ENCODE data around the gene JADE3. TPM values are rescaled to one million over a fixed set of nuclear protein-coding genes. Genes with fewer than 3 reads are reported as not detected.
"Not testable (repeated sequence)": the region's sequence is repeated elsewhere in the genome, so short reads cannot be mapped to it uniquely, and the experiment has no call there.

Gene JADE3
- total RNA-seq, 1 donor from 2014 or later: 45.3 TPM

DNA sequence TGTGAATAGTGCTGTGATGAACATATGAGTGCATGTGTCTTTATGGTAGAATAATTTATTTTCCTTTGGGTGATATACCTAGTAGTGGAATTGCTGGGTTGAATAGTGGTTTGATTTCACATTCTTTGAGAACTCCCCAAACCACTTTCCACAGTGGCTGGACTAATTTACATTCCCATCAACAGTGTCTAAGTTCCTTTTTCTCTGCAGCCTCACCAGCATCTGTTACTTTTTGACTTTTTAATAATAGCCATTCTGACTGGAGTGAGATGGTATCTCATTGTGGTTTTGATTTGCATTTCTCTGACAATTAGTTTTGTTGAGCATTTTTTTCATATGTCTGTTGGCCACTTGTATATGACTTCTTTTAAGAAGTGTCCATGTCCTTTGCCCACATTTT lies 29.1 kb downstream of the JADE3 start:
- POLR2A ChIA-PET: interaction anchor here (0.7 kb wide), 2 partner anchors 18 to 26 kb away, joined by 4 read pairs; no protein-coding TSS in a partner anchor
- H3K27me3 Mint-ChIP-seq: no peaks in the 10 kb centered on the region
- intact Hi-C loops (cut with micrococcal nuclease): no loop called here
- H3K4me3 Mint-ChIP-seq: peak overlapping the region; percentile 20
- H3K27ac Mint-ChIP-seq: peak overlapping the region; percentile 46
- H3K4me1 Mint-ChIP-seq: peaks cover 71% of the 10 kb centered on the region
- peaks cover 4% of the 10 kb centered on the region for H3K36me3 Mint-ChIP-seq (ENCODE audit: low read depth)
- TF ChIP-seq, protein P1, sequence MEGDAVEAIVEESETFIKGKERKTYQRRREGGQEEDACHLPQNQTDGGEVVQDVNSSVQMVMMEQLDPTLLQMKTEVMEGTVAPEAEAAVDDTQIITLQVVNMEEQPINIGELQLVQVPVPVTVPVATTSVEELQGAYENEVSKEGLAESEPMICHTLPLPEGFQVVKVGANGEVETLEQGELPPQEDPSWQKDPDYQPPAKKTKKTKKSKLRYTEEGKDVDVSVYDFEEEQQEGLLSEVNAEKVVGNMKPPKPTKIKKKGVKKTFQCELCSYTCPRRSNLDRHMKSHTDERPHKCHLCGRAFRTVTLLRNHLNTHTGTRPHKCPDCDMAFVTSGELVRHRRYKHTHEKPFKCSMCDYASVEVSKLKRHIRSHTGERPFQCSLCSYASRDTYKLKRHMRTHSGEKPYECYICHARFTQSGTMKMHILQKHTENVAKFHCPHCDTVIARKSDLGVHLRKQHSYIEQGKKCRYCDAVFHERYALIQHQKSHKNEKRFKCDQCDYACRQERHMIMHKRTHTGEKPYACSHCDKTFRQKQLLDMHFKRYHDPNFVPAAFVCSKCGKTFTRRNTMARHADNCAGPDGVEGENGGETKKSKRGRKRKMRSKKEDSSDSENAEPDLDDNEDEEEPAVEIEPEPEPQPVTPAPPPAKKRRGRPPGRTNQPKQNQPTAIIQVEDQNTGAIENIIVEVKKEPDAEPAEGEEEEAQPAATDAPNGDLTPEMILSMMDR (IDR thresholded peaks at IDR 0.05): no peak
- ATAC-seq (ENCODE audit: low read depth) (peak; percentile 59), DNase-seq (no peak)
- no peaks in the 10 kb centered on the region for H3K9me3 Mint-ChIP-seq
- CTCF ChIA-PET: no interaction called here

DNA sequence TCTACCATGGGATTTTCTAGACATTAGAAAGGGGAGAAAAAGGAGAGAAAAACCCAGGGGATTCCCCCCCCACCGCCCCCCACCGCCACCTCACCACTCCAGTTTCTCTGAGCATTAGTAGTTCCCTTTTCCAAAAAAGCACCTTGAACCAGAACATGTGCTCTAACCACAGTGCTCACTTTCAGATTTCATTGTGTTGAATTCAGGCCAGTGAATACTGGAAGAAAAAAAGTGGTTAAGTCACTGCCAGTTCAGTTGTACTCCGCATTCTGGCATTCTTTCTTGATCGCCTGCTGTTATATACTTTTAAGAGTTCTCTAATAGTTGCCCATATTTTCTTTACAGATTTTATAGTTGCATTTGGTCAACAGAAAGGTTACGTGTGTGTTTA lies 40.9 kb downstream of the JADE3 start:
- ATAC-seq (ENCODE audit: low read depth): peak; percentile 71
- H3K27ac Mint-ChIP-seq: peak overlapping the region; percentile 80
- ChIA-PET CTCF (interaction anchor here (1.2 kb wide), 1 partner anchor 49 kb away, joined by 4 read pairs; no protein-coding TSS in a partner anchor), POLR2A (interaction anchor here (0.5 to 3.4 kb wide), 6 partner anchors 8 to 40 kb away, joined by 3 to 13 read pairs (median 5); no protein-coding TSS in a partner anchor)
- peaks cover 59% of the 10 kb centered on the region for H3K4me1 Mint-ChIP-seq
- no peaks in the 10 kb centered on the region for H3K9me3 Mint-ChIP-seq
- intact Hi-C loops (cut with micrococcal nuclease): loop anchor here (1.0 to 5.0 kb wide), 3 partner anchors 8 to 41 kb away; partner anchors contain the start of gene JADE3
- peaks cover 3% of the 10 kb centered on the region for H3K36me3 Mint-ChIP-seq (ENCODE audit: low read depth)
- H3K4me3 Mint-ChIP-seq: peak overlapping the region; percentile 54
- no peaks in the 10 kb centered on the region for H3K27me3 Mint-ChIP-seq
- TF ChIP-seq, protein P1 (IDR thresholded peaks at IDR 0.05): no peak
- DNase-seq: no peak

DNA sequence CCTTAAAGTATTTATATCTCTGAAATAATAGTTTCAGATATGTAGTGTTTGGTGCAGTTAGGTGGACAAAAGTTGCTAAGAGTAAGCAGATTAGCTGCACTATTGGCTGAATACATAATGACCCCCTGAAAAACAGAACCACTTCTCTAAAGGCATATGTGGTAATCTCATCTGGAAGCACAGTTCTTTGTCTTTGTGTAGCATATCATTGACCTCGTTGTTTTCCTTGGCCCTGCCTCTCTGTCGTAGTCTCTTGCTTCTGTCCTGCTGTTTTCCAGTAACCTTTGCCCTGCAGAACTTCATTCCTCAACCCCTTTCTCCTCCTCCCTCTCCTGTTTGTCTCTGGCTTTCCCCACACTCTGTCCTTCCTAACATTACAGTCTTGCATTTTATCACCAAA lies 41.4 kb downstream of the JADE3 start:
- ChIA-PET CTCF (no interaction called here), POLR2A (interaction anchor here (0.7 to 3.4 kb wide), 4 partner anchors 8 to 41 kb away, joined by 3 to 13 read pairs (median 8); no protein-coding TSS in a partner anchor)
- TF ChIP-seq, protein P1 (IDR thresholded peaks at IDR 0.05): no peak
- ATAC-seq (ENCODE audit: low read depth) (peak; percentile 62), DNase-seq (no peak)
- peaks cover 64% of the 10 kb centered on the region for H3K4me1 Mint-ChIP-seq
- H3K27me3 Mint-ChIP-seq: no peaks in the 10 kb centered on the region
- intact Hi-C loops (cut with micrococcal nuclease): loop anchor here (1.0 to 5.0 kb wide), 3 partner anchors 8 to 41 kb away; partner anchors contain the start of gene JADE3
- H3K4me3 Mint-ChIP-seq: peak overlapping the region; percentile 54
- H3K36me3 Mint-ChIP-seq (ENCODE audit: low read depth): peaks cover 3% of the 10 kb centered on the region
- H3K9me3 Mint-ChIP-seq: no peaks in the 10 kb centered on the region
- H3K27ac Mint-ChIP-seq: peak overlapping the region; percentile 80

DNA sequence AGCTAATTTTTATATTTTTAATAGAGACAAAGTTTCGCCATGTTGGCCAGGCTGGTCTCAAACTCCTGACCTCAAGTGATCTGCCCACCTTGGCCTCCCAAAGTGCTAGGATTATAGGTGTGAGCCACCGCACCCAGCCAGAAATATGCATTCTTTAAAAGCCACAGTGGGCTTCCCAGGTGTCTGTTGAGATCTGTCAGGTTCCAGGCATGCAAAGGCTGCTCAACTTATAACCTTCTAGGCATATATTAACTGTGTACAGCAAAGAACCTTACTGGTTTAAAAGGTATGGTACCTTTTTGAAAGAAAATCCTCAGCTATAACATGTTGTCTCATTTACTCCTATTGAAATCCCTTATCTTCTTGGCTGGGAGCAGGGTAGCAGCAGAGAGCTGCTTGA lies 42.5 kb downstream of the JADE3 start:
- Mint-ChIP-seq H3K4me3 (no peak overlapping the region), H3K9me3 (no peaks in the 10 kb centered on the region), H3K36me3 (ENCODE audit: low read depth) (peaks cover 3% of the 10 kb centered on the region), H3K27ac (peak overlapping the region; percentile 72), H3K4me1 (peaks cover 69% of the 10 kb centered on the region), H3K27me3 (no peaks in the 10 kb centered on the region)
- intact Hi-C loops (cut with micrococcal nuclease): loop anchor here (5.0 kb wide), 1 partner anchor 42 kb away; the partner anchor contains the start of gene JADE3
- ATAC-seq (ENCODE audit: low read depth): no peak
- TF ChIP-seq, protein P1 (IDR thresholded peaks at IDR 0.05): no peak
- POLR2A ChIA-PET: interaction anchor here (3.4 kb wide), 1 partner anchor 12 kb away, joined by 11 read pairs; no protein-coding TSS in a partner anchor
- DNase-seq: no peak
- CTCF ChIA-PET: interaction anchor here (1.5 kb wide), 1 partner anchor 23 kb away, joined by 4 read pairs; no protein-coding TSS in a partner anchor

DNA sequence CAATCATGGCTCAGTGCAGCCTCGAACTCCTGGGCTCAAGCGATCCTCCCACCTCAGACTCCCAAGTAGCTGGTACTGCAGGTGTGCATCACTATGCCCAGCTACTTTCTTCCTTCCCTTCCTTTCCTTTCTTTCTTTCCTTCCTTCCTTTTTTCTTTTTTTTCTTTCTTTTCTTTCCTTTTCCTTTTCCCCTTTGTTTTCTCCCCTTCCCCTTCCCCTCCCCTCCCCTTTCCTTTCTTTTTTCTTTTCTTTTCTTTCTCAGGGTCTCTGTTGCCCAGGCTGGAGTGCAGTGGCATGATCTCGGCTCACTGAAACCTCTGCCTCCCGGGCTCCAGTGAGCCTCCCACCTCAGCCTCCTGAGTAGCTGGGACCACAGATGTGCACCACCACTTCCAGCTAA lies 44.4 kb downstream of the JADE3 start:
- DNase-seq; H3K4me3 Mint-ChIP-seq; H3K9me3 Mint-ChIP-seq; H3K27me3 Mint-ChIP-seq; POLR2A ChIA-PET; H3K36me3 Mint-ChIP-seq (ENCODE audit: low read depth); ATAC-seq (ENCODE audit: low read depth); intact Hi-C loops (cut with micrococcal nuclease); H3K27ac Mint-ChIP-seq; CTCF ChIA-PET: not testable (repeated sequence)
- peaks cover 79% of the 10 kb centered on the region for H3K4me1 Mint-ChIP-seq
